AML-193 (cell line): ENCODE measurements around the gene CHRD.

Experiments used
- DNase-seq, 2 experiments: peaks; one replicate each; lab custom pipeline; 2025; lab: John Stamatoyannopoulos, UW

The CHRD gene

DNA sequence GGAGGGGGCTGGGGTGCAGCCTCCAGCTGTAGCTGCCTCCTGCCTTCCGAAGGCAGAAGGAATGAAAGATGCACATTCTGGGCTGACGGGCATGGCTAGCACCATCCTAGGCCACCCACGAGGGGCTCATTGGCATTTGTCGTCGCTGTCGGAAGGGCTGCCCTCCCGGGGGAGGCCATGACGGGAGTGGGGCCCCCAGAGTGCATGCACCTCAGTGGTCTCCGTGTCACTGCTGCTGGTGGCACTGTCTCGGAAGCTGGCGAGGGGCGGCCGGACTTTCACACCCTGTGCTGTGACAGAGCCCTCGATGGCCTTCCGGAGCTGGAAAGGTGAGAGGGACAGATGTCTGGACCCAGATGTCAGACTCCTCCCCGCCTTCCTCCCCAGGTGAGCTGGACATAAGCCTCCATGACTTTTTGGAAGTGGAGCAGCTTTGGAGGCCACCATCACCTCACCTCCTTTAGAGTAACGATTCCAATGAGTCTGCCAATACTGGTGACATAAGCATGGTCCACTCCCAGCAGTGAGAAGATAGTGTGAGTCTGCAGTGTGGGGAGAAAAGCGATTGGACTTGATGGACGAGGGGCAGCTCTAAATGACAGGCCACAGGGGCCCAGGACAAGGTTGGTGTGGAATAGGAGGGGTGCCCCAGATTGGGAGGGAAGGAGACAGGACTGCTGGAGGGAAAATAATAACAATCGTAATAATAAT is 33.2 kb upstream of the CHRD start:
- DNase-seq = no peak

DNA sequence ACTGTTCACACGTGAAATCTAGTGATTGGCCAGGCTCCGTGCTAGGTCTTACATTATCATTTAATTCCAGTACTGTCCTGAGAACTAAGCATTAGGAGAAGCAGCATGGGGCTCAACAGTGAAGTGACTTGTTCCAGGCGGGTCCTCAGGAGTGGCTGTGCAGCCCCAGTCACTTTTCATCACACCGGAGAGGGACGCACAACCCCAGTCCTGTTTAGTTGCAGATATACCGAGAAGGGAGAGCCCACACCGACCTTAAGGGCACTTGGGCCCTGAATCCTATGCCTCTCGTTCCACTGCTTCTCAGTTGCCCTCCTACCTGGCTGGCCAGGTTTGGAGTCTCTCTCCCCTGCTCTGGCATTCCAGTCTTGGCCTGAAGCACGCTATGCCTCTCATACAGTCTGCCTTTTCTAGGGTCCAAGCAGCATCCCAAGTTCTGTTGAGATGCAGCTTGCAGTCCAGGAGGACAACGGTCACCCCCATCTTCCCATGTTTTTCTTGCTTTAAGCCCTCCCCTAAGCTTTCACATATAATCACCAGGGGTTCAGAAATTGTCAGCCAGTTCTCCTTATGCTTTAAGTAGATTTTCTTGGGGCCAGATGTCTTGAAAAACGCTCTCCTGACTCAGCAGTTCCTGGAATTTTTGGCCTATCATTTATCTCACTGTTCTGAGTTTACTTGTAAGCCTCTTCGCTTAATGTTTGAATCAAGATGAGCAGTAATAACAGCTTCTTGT is 32.4 kb upstream of the CHRD start:
- DNase-seq = no peak

DNA sequence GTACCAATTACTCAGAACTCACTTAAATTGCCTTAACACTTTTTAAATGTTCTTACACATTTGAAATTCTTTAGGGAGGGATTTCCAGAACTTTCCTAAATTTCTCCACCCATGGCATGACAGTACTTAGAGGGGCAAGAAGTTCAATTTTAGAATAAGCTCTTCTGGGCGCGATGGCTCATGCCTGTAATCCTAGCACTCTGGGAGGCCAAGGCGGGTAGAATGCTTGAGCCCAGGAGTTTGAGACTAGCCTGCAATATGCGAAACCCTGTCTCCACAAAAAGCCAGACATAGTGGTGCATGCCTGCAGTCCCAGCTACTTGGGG is 31.8 kb upstream of the CHRD start:
- no peak for DNase-seq

DNA sequence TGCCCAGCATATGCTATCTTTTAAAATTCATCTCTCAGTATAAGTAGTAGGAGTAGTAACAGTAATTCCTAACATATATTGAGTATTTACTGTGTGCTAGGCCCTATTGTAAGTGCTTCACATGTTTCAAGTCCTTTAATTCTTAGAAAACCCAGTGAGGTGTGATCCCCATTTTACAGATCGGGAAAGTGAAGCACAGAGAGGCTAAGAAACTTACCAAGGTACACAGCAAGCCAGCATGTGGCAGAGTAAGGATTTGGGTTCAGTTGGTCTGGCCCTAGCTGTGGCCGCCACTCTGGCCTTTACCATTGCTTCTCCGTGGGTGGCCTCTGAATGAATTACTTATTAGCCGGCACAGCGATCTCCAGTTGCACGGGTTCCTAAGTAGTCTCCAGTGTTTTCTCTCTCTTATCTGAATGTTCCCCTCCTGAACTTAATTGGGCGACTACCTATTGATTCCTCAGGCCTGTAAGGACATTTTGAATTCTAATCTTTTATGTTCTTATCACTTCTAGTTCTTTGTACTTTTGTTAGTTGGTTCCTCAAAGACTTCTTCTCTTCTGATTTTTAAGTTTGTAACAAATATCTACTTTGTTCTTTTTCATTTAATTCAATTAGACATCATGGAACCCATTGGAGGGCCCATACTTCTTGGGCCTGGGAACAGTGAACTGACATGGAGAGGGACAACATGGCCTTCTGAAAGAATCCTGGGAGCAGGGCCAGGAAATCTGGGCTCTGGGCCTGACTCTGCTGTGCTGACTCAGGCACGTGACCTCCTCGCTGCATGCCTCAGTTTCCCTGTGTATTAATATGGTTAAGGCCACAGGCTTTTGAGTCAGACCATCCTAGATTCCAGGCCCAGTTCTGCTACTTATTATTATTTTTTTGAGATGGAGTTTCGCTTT is 30.0 kb upstream of the CHRD start:
- DNase-seq = no peak

DNA sequence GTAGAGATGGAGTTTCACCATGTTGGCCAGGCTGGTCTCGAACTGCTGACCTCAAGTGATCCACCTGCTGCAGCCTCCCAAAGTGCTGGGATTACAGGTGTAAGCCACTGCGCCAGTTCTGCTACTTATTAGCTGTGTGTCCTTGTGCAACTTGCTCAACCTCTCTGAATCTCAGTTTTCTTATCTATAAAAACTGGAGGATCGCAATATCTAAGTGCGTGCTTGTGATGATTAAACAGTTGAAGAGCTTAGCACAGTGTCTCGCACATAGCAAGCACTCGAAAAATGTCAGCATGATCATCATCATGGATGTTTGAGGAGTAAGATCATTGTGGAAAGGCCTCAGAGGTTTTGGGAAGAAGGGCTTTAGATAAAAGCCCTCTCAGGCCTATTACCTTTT is 29.2 kb upstream of the CHRD start:
- DNase-seq = no peak

DNA sequence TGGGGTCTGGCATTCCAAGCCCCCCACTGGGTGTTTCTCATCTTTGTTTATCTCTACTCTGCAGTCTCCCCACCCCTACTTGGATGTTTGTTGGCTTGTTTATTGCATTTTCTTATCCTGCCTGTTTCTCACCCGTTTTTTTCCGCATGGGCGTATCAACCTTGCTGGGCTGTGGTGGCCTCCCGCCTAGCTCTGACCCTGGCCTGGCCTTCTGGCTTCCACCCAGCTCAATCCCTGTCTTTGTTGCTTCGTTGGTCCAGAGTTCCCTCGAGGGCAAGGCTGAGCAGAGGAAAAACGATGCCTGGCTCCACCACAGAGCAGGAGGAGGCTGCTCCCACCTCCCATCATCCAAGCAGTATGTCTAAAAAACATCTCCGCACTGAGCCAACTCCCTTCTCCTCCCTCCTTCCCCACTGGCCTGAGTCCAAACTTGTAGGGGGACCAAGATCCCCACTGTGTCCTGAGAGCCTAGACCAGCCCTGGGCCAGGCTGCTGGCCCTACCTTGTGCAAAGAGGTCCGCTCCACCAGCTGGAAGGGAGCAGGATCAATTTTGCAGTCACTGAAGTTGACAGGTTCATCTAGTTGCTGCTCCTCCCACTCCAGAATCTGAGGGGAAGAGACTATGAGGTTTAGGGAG is 28.2 kb upstream of the CHRD start:
- DNase-seq = no peak

DNA sequence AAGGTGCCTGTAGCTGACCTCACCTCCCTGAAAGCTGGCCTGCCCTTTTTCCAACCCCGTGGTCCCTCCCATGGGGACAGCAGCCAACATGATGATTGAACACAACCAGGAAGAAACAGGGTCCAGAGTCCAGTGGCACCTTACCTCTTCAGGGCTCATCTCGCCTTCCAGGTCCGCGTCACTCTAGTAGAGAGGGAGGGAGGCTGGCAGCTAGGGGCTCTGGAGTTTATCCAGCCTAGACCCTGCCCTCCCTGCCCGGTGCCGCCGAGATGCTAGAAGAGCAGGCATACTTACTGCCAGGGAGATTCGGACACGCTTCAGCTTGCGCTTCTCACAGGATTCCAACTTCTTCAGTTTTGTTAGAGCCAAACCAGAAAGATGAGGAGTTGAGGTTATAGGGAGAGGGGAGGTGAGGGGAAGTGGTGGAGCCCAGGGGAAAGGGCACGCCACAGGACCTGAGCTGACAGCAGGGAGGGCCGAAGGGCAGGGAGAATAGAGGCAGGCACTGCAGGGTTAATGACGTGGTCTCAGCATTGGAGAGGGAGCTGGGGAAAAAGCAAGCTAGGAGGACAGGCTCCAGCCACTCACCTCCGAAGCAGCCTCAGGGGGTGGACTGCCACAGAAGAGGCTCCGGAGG is 27.6 kb upstream of the CHRD start:
- no peak for DNase-seq

DNA sequence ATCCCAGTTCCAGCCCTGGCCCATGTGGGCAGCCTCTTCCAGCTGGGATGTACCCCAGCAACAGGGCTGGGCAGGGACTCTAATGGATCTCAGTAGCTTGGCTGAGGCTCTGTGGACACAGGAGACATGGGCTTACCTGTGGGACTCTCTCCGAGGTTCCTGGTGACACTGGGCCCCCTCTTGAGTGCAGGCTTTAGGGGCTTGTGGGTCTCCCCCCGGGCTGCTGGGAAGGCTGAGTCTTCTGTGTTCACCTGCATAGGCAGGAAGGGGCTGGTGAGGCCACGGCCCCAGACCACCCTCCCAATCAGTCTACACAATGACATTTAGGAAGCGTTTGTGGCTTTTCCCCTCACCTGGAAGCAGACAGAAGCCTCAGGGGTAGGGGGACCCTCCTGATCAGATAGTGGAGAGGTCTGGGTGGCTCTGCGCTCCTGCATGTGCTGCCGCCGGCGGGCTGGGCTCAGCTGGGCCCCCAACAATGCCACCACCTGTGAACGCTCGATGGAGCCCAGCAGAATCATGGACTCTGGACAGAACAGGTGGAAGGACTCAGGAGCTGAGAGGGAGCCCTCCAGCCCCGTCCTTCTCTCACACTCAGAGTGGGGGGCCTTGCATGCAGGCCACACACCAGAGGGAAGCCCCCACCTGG is 26.8 kb upstream of the CHRD start:
- DNase-seq = no peak

DNA sequence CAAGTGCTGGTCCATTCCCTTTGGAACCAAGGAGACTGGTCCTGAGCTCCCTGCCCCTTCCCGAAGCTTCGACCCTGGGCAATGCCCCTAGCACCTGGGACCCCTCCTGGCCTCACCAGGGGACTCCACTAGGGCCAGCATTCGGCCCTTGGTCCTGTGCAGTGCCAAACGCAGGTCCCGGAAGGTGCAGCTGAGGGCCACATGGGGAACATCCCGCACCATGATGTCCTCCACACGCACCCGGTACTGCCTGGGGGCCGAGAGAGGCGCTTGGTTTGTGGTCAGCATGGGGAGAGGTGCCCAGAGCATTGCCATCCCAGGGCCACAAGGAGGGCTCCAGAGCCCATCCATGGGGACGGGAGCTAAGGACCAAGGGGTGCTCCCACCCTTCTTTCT is 26.3 kb upstream of the CHRD start:
- DNase-seq = no peak

DNA sequence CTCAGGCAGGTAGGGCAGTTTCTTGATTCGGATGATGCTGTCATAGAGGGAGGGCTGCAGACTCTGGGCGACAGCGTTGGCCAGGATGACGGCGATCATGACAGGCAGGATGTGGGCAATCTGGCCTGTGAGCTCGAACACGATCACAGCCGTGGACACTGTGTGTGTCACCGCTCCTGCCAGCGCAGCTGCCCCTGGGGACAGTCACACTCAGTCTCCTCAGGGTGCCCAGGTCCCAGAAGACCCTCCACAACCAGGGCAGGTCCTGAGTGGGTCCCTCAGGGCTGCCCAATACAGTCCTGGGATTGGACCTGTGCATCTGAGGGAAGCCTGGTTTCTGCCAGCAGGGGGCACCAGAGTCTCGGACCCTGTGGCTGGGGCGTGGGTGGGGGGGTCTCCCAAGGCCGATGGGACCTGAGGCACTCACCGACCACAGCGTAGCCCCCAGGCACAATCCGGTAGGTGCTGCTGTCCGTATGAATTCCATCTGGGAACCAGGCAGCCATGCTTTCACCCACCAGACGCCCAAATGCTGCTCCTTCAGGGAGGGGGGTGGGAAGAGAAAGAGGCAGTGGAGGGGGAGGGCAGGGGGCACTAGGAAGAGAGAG is 25.6 kb upstream of the CHRD start:
- peak; percentile 12 to 21 for DNase-seq

DNA sequence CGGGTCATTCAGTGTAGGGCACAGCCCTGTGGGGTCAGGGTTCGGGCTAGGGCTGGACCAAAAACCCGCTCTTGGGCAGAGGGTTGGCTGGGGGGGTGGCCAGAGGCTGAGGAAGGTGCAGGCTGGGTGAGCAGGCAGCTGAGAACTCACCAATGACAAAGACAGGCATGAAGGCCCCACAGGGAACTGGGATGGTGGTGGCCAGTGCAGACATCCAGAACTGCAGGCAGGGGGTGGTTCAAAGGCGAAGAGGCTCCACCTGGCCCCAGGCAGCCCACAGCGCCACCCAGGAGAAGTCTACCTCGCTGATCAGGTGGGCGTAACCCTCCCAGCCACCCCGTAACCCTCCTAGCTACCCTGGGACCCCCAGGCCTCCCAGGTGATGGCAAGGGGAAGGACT is 25.1 kb upstream of the CHRD start:
- DNase-seq = no peak

DNA sequence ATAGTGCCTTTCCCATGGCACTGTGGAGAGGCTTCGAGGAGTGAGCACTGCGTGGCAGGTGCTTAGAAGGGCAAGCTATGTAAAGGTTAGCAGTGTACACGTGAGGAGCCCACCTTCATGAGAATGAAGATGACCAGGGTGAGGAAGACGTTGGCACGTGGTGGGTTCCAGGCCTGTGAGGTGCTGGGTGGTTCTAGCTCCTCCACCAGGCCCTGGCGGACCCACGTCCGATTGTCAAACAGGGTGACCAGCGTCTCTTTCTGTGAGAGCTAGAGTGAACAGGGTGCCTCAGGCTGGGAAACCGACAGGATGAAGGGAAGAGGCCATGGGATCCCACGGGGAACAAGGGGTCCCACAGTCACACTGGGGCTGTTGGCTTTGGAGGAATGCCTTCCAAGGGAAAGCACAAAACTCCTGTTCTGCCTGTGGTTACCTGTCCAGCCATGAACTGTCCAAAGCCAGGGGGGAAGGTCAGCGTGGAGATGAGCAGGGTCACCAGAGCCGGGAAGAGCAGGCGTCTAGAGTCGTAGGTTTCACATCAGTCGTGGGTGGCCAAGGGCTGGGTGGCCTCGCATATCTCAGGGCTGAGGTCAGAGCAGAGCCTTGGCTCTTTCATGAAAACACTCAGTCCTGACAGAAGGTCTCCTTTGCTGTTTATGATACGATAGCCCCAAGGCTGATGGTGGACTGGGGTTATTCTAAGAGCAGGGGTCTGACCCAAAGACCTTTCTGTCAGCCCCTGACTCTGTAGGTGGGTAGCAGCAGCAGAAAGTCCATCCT is 24.4 kb upstream of the CHRD start:
- no peak for DNase-seq

DNA sequence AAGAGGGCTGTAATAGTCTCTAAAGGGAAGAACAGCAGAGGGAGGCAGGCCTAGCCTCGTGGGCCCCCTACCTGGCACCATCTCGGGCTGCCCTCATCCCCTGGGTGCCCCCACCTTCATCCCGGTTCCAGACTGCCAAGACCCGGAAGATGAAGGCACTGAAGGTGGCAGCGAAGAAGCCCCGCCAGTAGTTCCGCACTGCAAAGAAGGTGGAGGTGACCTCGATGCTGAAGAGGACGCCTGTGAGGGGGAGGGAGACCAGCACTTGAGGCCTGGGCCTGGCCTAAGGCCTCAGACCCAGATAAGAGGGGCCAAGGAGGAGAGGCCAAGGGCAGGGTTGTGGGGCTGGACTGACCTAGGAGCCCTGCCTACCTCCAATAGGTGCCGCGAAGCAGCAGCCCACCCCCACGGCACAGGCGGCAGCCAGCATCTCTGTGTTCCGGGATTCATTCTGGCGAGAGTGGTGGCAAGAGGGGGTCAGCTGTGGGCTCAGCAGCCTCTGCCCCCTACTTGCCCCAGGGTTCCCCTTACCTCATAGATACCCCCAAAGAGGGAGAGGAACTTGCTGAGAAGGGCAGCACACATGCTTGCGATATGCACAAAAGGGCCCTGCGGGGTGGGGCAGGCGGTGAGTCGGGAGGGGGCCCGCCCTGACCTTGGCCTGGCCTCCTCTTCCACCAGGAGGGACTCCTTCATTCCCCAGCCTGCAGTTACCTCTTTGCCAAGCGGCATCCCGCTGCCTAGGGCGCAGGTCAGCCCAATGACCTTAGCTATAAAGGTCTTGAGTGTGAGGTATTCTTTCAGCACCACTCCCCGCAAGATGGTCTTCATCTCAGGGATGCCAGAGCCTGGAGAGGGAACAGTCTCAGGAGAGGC is 22.4 kb upstream of the CHRD start:
- DNase-seq = no peak

DNA sequence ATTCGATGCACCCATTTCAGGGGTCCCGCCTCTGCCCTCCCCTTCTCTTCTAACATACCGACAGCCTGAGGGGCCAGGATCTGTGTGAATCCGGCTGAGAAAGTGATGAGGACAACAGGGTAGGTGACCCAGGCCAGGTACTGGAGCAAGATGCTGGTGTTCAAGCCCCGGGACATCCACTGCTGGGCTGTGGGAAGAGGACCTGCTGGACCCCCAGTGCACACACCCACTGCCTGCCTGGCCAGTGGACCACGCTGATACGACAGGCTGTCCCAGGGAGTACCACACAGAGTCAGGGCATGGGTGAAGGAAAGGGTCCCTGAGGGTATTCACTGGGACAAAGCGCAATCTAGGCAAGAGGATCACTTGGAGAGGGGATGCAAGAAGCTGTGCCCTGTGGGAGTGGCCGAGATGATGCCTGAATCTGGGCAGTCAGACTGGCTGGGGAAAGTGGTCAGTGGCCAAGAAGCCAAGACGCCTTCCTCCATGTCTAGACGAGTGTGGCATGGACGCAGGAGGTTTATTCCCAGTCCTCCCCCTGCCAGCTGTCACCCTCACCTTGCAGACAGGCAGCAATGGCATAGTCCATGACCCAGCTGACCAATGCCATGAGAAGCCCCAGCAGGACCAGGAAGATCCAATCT is 21.6 kb upstream of the CHRD start:
- DNase-seq = no peak

DNA sequence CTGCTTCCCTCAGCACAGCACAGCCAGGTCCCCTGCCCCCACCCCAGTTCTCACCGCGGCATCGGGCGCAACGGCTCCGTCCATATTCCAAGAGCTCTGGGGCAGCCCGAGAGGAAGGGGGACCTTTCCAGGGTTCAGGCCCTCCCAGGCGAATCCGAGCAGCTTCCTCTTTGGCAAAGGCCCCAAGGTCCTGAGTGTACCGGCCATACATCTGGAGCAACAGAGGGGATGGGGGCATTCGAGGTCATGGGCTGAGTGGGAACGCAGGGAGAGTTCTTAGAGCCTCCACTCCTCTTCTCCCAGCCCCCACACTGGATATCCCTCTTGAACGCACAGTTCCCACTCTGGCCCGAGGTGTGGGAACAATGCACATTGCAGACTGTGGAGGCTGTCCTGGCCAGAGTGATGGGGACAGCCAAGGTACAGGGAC is 20.9 kb upstream of the CHRD start:
- DNase-seq = no peak

DNA sequence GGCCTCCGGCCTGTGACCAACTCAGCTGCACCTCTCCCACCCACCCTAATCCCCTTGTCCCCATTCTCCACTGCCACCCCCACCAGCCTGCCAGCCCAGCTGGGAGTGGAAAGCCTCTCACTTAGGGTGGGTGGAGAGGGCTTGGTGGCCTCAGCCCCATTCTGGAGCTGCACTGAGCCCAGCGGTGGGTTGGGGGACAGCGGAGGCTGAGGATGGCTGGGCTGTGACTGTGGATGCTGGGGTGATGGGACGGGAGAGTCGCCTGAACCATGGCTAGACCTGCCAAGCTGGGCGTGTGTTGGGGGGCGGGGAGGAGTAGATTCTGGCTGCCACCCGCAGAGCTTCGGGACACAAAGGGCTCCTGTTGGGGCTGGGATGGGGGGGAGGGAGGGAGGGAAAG is 20.2 kb upstream of the CHRD start:
- no peak for DNase-seq

DNA sequence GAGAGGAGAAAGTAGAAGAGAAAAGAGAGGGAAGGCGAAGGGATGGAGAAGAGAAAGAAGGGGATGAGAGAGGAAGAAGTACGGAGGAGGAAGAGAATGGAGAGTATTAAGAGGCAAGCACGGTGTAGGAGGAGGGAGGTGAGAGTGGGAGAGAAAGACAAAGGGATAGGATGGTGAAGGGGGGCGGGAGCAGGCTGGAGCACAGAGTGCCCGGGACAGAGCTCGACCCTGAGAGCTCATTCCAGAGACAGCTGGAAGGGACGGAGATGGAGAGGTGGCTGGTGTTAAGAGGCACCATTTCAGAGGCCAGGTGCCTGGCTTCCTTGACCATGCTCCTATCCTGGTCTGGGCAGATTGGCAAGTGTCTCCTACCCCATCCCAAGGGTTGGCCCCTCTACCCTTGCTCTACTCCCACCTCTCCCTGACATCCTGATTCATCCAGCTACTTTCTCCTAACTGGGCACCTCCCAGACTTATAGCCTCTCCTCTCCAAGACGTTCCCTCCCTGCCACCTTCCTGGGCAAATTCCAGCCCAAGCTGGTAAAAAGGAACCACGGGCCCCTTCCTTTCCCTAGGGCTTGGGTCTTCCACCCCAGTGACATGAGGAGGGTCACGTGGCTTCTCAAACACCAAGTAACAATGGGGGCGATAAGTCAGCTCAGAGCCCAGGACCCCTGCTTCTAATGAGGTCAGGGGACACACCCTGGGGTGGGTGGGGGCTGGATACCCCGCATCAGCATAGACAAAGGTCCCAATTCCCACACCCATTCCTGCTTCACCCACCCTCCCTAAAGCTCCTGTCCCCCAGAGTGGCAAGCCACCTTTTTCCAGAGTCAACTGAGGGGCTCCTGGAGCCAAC is 19.6 kb upstream of the CHRD start:
- no peak for DNase-seq
